Ovary (tissue), 3 donors: Measurements from ENCODE around the gene DNAI4.

Experiments
- CTCF ChIP-seq, 3 donors: fragments of 450-650 bp in 2 of 3; fragments of 200-600 bp in 1 of 3; IDR thresholded peaks; one replicate each; pipeline versions ENCODE4 v1.5.1 to v1.8.0; 2016 to 2022; ENCODE audit warnings: antibody characterized with exemption in 3 of 3, mild to moderate bottlenecking in 1 of 3
- POLR2A ChIP-seq: fragments of 450-650 bp; IDR thresholded peaks from one replicate; pipeline ENCODE4 v1.6.1; 2017; ENCODE audit warnings: antibody characterized with exemption, mild to moderate bottlenecking, moderate library complexity
- donor health status: DM: no; HTN: no; CAD: no.

DNA sequence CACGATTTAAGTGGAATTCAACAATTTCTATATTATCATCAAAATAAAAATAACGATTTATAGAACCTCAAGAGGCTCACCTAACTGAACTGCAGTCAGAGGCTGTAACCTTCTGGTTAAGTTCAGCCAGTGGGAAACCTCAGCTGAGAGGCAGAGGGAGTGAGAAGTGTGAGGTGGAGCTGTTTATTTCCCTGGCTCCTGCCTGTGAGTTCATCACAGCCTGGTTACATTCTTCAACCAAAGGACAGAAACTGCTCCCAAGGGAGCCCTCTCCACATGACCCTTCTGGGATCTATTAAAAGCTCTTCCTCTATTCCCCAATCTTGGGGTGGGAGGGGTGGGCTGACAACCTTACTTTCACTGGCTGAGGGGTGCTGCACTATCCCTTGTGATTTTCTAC lies 150.2 kb downstream of the DNAI4 start:
- no peak for TF ChIP-seq POLR2A
- no peak for TF ChIP-seq CTCF (IDR thresholded peaks at IDR 0.05)
